ENCODE data around the gene SAFB. TPM values are rescaled to one million over a fixed set of nuclear protein-coding genes. Genes with fewer than 3 reads are reported as not detected.

The SAFB gene
- total and polyA plus RNA-seq, 2 of the 13 experiments (the other 11 are each of a cell fraction or from before 2014, with no cell fraction given), result 21.0 to 28.4 TPM

- TF ChIP-seq ZNF383 (CRISPR knock-in tag; IDR thresholded peaks at IDR 0.05; ENCODE audit: borderline replicate concordance) (no peak), RBM39 (IDR thresholded peaks at IDR 0.05; ENCODE audit: low read depth, low read length, poor library complexity, severe bottlenecking) (no peak), ZNF530 (CRISPR knock-in tag; IDR thresholded peaks at IDR 0.05; ENCODE audit: low read depth) (no peak), ZNF646 (CRISPR knock-in tag; IDR thresholded peaks at IDR 0.05) (no peak), ZNF768 (CRISPR knock-in tag; IDR thresholded peaks at IDR 0.05) (no peak; the same call in 1 of the 2 replicates), ZXDC (CRISPR knock-in tag; IDR thresholded peaks at IDR 0.05) (no peak), ZMYM3 (CRISPR knock-in tag; IDR thresholded peaks at IDR 0.05) (0 out of 2 replicates have a peak, but pooled peaks have one; percentile 56), KLF9 (CRISPR knock-in tag; IDR thresholded peaks at IDR 0.05; ENCODE audit: low read depth) (no peak), ZNF235 (CRISPR knock-in tag; IDR thresholded peaks at IDR 0.05; ENCODE audit: borderline replicate concordance) (no peak), ZNF770 (CRISPR knock-in tag; IDR thresholded peaks at IDR 0.05) (peak; percentile 60; the same call in 1 of the 2 replicates), RFX1 (IDR thresholded peaks at IDR 0.05) (no peak), ZNF883 (CRISPR knock-in tag; IDR thresholded peaks at IDR 0.05; ENCODE audit: not compliant biosample characterization) (peak; percentile 8), ZBTB25 (CRISPR knock-in tag; IDR thresholded peaks at IDR 0.05) (no peak), ZNF503 (CRISPR knock-in tag; IDR thresholded peaks at IDR 0.05) (no peak)
Observed at GRCh38 chr19:5578097-5578846, 44.6 kb upstream of the SAFB start (continued).
